Activated naive CD8-positive, alpha-beta T cell treated with anti-CD3 and anti-CD28 coated beads, Interleukin-2, amount 10 ng/mL, durations not matched to agents 7 days and 5 days (primary cell): Measurements from ENCODE around the gene AFF3. TPM values are rescaled to one million over a fixed set of nuclear protein-coding genes. Genes with fewer than 3 reads are reported as not detected.
A peak's percentile ranks its signal among the peaks of the same experiment; 100 is the strongest.
"Not testable (repeated sequence)": the region's sequence is repeated elsewhere in the genome, so short reads cannot be mapped to it uniquely, and the experiment has no call there.

Experiments used
- ATAC-seq: fragments of 150-1000 bp; cut with Tn5 transposase; one replicate; pipeline ENCODE4 v1.10.0; 2021; ENCODE audit warnings: low read depth, moderate library complexity
- POLR2A ChIA-PET: fragments of 350-600 bp; sonication (Branson Sonifier 250); formaldehyde crosslinking; loops from one replicate; lab custom pipeline; 2021; ENCODE audit warnings: antibody characterized with exemption; lab: Charles Lee
- DNase-seq: peaks from one replicate; pipeline ENCODE4 v3.0.0; 2021
- H3K27ac Mint-ChIP-seq: one replicate; pipeline ENCODE4 v1.8.0; 2022; ENCODE audit warnings: mild to moderate bottlenecking, mixed read lengths
- H3K27me3 Mint-ChIP-seq: one replicate; pipeline ENCODE4 v1.8.0; 2022; ENCODE audit warnings: mild to moderate bottlenecking, moderate library complexity, mixed read lengths
- H3K36me3 Mint-ChIP-seq: one replicate; pipeline ENCODE4 v1.8.0; 2021; ENCODE audit warnings: mild to moderate bottlenecking, mixed read lengths
- H3K4me1 Mint-ChIP-seq: one replicate; pipeline ENCODE4 v1.8.0; 2021; ENCODE audit warnings: mixed read lengths
- H3K4me3 Mint-ChIP-seq: one replicate; pipeline ENCODE4 v1.8.0; 2022; ENCODE audit warnings: mild to moderate bottlenecking, moderate library complexity, mixed read lengths
- H3K9me3 Mint-ChIP-seq: one replicate; pipeline ENCODE4 v1.8.0; 2021; ENCODE audit warnings: mixed read lengths
- total RNA-seq, 2 experiments: library from RNA; stranded (reverse); gene quantifications; one replicate each; pipeline ENCODE4 v1.2.3, GENCODE V29; 2021

AFF3 gene
- total RNA-seq, 2 experiments from 2014 or later = 1.8 to 2.2 TPM

DNA sequence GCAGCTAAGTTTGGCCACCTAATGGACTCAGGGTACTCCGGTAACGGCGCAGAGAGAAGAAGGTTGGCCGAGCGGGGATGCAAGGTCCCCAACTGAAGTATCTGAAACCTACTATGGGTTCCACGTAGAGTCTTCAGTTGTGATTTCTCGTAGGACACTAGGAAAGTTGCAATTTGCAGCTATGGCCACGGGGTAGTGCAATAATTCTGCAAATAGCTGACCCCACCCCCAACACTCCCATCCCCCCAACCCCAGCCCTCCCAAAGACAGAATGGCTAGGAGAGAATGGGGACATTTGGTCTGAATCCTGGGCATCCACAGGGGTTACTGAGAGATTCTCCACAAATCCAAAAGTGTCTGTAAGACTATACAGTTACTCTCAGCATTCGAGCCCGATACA is 46.5 kb downstream of the AFF3 start:
- H3K27me3 Mint-ChIP-seq, DNase-seq, POLR2A ChIA-PET, ATAC-seq, H3K4me1 Mint-ChIP-seq, H3K27ac Mint-ChIP-seq, H3K36me3 Mint-ChIP-seq, H3K4me3 Mint-ChIP-seq, H3K9me3 Mint-ChIP-seq: not testable (repeated sequence)

DNA sequence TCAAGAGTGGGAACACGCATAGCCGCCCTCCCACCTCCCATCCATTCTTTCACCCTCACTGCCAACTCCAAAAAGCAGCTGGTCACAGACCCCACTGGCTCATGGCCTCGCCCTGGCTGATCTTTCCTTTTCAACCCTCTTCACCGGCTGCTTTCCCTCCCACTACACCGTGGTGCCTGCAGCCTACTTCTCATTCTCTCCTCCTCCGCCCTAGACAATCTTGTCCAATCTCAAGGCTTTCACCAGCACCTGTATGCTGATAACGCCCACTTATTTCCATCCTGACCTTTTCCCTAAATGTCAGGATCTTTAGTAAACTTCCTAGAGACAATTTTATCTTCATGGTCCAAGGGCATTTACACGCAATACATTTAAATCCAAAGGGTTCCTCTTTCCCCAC is 50.6 kb downstream of the AFF3 start:
- H3K9me3 Mint-ChIP-seq, POLR2A ChIA-PET, DNase-seq, H3K27me3 Mint-ChIP-seq, H3K27ac Mint-ChIP-seq, H3K4me1 Mint-ChIP-seq, ATAC-seq, H3K36me3 Mint-ChIP-seq, H3K4me3 Mint-ChIP-seq: not testable (repeated sequence)

DNA sequence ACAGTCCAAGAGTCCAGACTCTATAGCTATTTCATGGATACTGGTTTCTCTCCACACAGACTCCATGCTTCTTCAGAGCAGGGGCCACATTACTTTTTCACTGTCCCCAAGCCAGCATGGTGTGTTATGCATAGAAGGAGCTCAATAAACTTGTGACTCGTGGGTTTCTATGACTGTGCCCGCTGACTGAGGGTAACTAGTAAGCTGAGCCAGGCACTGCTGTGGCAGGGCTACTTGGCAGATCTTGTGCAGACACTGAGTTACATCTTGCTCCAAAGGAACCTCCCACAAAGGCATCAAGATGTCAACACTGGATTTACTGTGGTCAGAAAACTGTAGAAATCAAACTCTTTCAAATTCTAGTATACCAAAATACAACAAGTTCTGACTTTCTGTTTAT is 56.6 kb downstream of the AFF3 start:
- H3K36me3 Mint-ChIP-seq, H3K4me3 Mint-ChIP-seq, ATAC-seq, H3K9me3 Mint-ChIP-seq, POLR2A ChIA-PET, H3K27ac Mint-ChIP-seq, H3K27me3 Mint-ChIP-seq, H3K4me1 Mint-ChIP-seq, DNase-seq: not testable (repeated sequence)

DNA sequence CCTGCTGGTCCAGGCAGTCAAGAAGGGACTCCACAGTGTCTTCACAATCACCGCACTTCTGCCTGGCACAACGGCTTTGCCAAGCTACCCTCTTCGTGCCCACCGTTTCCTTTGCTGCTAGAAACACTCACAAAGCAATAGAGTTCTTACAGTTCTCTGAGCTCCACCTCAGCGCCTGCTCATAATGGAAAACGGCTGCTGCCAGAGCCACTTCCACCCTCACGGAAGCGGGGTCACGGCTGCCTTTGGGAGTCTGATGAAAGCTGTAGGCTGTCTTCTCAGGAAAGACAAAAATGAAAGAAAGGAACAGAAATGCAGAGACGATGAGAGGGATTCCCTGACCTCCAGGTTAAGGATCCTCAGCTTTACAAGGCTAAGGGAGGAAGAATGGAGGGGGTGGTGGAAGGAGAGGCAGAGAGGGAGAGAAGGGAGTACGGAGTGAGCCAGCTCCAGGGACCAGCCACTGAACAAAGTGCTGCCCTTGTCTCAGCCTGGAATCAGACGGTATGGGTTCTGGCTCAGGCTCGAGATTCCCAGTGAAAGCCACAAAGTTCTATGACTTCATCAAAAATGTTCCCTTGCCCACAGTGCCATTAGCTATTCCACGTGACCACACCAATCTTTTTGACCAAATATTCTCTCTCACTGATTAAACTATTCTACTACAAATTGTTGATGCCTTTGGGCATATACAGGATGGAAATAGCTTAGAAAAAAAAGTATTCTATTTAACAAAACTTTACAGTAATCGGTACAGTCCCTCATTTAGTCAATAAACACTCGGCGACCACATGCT is 58.8 kb downstream of the AFF3 start:
- H3K27me3 Mint-ChIP-seq, H3K4me3 Mint-ChIP-seq, H3K27ac Mint-ChIP-seq, ATAC-seq, H3K4me1 Mint-ChIP-seq, DNase-seq, H3K36me3 Mint-ChIP-seq, H3K9me3 Mint-ChIP-seq: not testable (repeated sequence)
- POLR2A ChIA-PET = interaction anchor here (0.6 kb wide), 1 partner anchor 1052 kb away, joined by 4 read pairs; no protein-coding TSS in a partner anchor

DNA sequence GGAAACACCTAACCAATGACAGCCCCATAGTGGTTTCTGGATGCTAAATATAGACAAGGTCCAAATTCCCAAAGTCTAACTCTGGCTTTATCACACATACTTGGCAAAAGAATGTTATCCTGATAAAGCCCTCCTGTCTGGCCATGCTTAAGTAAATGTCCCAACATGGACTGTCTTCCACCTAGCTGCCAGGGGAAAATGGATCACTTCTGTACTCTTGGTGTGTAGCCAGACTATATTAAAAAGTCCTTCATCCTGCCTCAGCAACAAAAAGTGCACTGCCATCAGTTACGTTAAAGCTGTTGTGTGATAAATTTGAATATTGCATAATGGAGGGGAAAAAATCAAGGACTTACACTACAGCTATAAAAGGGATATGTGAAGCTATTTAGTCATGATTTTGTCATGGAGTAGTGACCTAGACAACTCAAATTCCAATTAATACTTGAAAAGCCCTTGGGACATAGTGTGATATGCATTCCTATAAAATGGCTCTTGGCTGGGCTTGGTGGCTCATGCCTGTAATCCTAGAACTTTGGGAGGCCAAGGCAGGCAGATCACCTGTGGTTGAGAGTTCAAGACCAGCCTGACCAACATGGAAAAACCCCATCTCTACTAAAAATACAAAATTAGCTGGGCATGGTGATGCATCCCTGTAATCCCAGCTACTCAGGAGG is 60.0 kb downstream of the AFF3 start:
- not testable (repeated sequence) for H3K4me3 Mint-ChIP-seq, H3K4me1 Mint-ChIP-seq

DNA sequence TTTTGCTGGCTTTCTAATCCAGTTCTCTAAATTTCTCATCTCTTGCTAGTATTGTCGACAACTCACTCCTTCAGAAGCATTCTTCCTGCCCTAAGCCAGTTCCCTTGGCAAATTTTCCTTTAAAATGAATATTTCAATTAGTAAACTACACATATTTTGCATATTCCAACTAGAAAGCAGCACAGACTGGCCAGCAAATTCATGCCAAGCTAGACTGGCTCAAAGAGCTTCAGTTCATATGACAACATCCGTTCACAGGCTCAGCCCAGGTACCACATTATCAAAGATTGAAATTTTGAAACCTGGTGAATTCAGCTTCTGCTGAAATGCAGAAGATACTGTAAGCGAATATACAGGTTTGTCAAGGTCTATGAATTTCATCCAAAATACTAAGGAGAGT is 64.5 kb downstream of the AFF3 start:
- POLR2A ChIA-PET = no interaction called here
- peaks cover 4% of the 10 kb centered on the region for H3K27me3 Mint-ChIP-seq

More for the DNA sequence above, 60.0 kb downstream of the AFF3 start:
- H3K27me3 Mint-ChIP-seq, H3K27ac Mint-ChIP-seq, DNase-seq, H3K9me3 Mint-ChIP-seq, POLR2A ChIA-PET, H3K36me3 Mint-ChIP-seq, ATAC-seq: not testable (repeated sequence)

DNA sequence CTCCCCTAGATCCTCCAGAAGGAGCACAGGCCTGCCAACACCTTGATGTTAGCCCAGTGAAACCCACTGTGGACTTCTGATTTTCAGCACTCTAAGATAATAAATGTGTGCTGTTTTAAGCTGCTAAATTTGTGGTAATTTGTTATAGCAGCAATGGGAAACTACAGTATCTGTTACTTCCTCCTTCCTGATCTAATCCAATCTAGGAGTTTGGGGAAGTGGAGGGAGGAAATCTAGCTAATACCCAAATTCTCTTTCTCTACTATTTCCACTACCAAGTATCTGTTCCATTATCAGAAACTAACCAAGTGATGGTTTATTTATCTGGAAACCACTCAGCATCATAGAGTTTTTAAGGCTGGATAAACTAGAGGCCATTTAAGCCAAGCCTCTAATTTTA is 64.9 kb downstream of the AFF3 start:
- no peaks in the 10 kb centered on the region for H3K9me3 Mint-ChIP-seq
- no peak overlapping the region for H3K27ac Mint-ChIP-seq
- H3K27me3 Mint-ChIP-seq = peaks cover 8% of the 10 kb centered on the region
- no peak for DNase-seq
- POLR2A ChIA-PET = no interaction called here
- peaks cover 1% of the 10 kb centered on the region for H3K36me3 Mint-ChIP-seq
- peaks cover 2% of the 10 kb centered on the region for H3K4me1 Mint-ChIP-seq
- no peak for ATAC-seq
- H3K4me3 Mint-ChIP-seq = no peak overlapping the region

More for the DNA sequence above, 64.5 kb downstream of the AFF3 start:
- Mint-ChIP-seq H3K4me3 (no peak overlapping the region), H3K27ac (no peak overlapping the region), H3K36me3 (peaks cover 1% of the 10 kb centered on the region), H3K4me1 (no peaks in the 10 kb centered on the region), H3K9me3 (no peaks in the 10 kb centered on the region)
- ATAC-seq (no peak), DNase-seq (no peak)

DNA sequence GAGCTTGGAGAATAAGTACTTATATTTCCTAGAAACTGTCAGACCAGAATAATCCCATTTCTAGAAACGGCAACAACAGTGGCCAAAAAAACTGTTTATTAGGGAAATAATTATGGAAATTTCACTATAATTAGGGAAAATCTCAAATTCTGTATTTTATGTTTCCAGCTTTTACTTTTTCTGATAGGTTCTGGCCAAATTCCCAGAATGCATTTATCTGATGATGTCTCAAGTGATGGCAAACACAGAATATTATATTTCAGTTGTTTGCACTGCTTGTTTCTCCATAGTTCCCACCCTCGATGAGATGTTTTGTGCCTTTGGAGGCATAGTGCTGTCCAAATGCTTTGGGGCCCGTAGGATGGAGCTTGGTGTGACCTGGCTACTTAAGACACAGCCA is 66.9 kb downstream of the AFF3 start:
- ATAC-seq (no peak), DNase-seq (no peak)
- H3K36me3 Mint-ChIP-seq = peaks cover 1% of the 10 kb centered on the region
- H3K4me3 Mint-ChIP-seq = no peak overlapping the region
- peaks cover 9% of the 10 kb centered on the region for H3K4me1 Mint-ChIP-seq
- no peak overlapping the region for H3K27ac Mint-ChIP-seq
- H3K27me3 Mint-ChIP-seq = peaks cover 11% of the 10 kb centered on the region
- POLR2A ChIA-PET = no interaction called here
- no peaks in the 10 kb centered on the region for H3K9me3 Mint-ChIP-seq

DNA sequence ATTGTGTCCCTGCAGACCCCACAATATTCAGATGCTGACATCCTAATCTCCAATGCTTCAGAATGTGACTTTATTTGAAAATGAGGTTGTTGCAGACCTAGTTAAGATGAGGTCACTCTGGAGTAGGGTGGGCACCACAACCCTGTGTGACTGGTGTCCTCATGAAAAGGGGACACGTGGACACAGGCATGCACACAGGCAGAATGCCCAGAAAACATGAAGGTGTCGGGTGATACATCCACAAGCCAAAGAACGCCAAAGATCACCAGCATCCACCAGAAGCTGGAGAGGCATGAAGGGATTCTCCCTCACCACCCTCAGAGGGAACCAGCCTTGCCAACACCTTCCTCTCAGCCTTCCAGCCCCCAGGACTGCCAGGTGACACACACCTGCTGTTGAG is 69.3 kb downstream of the AFF3 start:
- peaks cover 11% of the 10 kb centered on the region for H3K4me1 Mint-ChIP-seq
- no peak for ATAC-seq
- no peak overlapping the region for H3K27ac Mint-ChIP-seq
- POLR2A ChIA-PET = no interaction called here
- H3K36me3 Mint-ChIP-seq = peaks cover 1% of the 10 kb centered on the region
- H3K27me3 Mint-ChIP-seq = peaks cover 30% of the 10 kb centered on the region
- no peak overlapping the region for H3K4me3 Mint-ChIP-seq
- DNase-seq = no peak
- H3K9me3 Mint-ChIP-seq = no peaks in the 10 kb centered on the region

DNA sequence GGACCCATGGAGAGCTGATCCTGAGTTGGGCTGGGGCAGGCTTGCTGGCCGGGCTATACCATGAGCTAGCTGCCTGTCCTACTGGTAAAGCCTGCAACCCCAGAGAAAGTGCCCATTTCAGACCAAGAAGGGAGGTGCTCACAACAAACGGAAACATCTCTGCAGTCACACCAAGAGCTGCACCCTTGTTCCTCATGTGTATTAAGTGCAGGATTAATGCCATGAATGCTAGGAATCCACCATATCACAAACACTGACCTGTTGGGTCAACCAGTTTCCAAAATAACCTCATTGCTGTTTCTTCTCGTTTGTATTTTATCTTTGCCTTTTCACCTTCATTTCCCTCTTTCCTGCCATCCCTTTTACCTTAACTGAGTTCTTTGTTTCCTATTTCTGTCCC is 69.9 kb downstream of the AFF3 start:
- ATAC-seq = no peak
- H3K4me3 Mint-ChIP-seq = no peak overlapping the region
- peaks cover 11% of the 10 kb centered on the region for H3K4me1 Mint-ChIP-seq
- peaks cover 35% of the 10 kb centered on the region for H3K27me3 Mint-ChIP-seq
- no peaks in the 10 kb centered on the region for H3K9me3 Mint-ChIP-seq
- H3K27ac Mint-ChIP-seq = no peak overlapping the region
- POLR2A ChIA-PET = no interaction called here
- H3K36me3 Mint-ChIP-seq = peaks cover 1% of the 10 kb centered on the region
- no peak for DNase-seq

DNA sequence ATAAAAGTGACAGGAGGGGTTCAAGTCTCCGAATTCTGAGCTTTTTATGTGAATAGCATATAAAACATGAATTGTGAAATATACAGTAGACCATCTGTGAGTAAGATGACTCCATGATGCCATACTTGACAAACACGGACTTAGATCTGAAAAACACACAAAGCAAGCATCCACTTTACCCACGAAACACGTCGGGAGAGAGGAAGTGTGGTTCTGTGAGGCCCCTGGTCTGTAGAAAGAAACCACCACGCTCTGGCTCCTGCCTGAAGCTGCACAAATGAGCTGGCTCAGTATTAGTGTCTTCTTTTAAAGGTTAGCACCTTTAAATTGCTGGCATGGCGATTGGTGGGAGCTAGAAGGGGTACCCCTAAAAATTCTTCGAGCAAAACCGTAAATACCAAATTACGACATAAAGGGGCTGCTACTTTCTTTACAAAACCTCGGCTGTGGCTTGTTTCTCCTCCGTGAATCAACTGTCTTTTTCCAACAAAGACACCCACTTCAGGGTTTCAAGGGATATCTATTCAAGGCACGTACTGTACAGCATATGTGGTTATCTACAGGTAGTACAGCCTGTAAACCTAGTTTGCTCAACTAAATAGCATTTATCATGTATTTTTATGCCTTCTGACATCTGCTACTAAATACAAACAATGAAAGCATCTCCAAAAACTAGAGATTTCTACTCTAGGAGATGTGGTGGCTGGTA is 70.9 kb downstream of the AFF3 start:
- peak overlapping the region; percentile 51 for H3K4me3 Mint-ChIP-seq
- peaks cover 1% of the 10 kb centered on the region for H3K36me3 Mint-ChIP-seq
- H3K27ac Mint-ChIP-seq = peak overlapping the region; percentile 57

DNA sequence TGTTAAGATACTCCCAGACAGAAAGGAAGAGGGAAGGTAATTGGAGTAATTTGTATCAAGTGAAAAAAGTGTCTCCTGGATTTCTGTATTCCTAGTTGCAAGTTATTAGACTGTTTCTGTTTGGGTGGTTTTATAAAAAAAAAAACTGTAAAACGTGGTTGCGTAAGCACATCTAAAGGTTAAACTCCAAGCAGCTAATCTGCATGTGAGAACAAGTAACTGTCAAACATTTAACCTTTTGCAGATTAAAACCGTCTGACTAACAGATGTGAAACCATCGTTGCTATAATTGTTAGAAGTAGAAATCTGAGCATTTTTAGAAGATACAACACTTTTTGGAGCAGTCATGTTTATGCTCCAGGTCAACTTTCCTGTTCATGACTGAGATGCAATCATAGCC is 72.3 kb downstream of the AFF3 start:
- no peak overlapping the region for H3K27ac Mint-ChIP-seq
- POLR2A ChIA-PET = no interaction called here
- H3K36me3 Mint-ChIP-seq = peaks cover 1% of the 10 kb centered on the region
- ATAC-seq = no peak
- H3K4me3 Mint-ChIP-seq = no peak overlapping the region
- DNase-seq = no peak
- H3K9me3 Mint-ChIP-seq = no peaks in the 10 kb centered on the region
- peaks cover 11% of the 10 kb centered on the region for H3K4me1 Mint-ChIP-seq
- H3K27me3 Mint-ChIP-seq = peaks cover 48% of the 10 kb centered on the region

More for the DNA sequence above, 70.9 kb downstream of the AFF3 start:
- Mint-ChIP-seq H3K27me3 (peaks cover 42% of the 10 kb centered on the region), H3K9me3 (no peaks in the 10 kb centered on the region), H3K4me1 (peaks cover 11% of the 10 kb centered on the region)
- DNase-seq = no peak
- POLR2A ChIA-PET = no interaction called here
- peak; percentile 70 for ATAC-seq

DNA sequence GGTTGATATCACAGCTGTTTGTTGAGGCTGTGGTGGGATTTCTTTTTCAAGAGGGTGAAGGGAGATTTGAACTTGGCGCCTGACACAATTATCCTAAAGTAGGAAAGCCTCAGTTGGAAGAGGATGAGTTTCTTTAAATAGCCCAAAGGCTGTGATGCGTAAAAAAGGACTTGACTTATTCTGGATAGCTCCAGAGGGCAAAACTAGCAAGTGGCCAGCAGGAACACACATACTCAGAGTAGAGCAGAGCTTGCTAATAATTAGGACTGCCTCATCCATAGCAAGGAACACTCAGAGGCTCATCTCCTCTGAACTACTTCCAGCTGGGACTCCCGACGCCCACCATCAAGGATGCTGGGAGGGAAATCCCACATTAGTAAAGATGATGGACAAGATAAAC is 74.0 kb downstream of the AFF3 start:
- DNase-seq (no peak), ATAC-seq (no peak)
- Mint-ChIP-seq H3K4me3 (no peak overlapping the region), H3K9me3 (peaks cover 2% of the 10 kb centered on the region), H3K27me3 (peaks cover 49% of the 10 kb centered on the region), H3K4me1 (peaks cover 11% of the 10 kb centered on the region), H3K27ac (no peak overlapping the region), H3K36me3 (peaks cover 2% of the 10 kb centered on the region)
- POLR2A ChIA-PET = no interaction called here
